22Rv1 (cell line): ENCODE data around the gene ARHGEF18.

Experiments
- CTCF ChIP-seq: fragments of 450-650 bp; IDR thresholded peaks from 2 replicates; pipeline ENCODE4 v1.5.1; 2017; ENCODE audit warnings: mild to moderate bottlenecking
- ZFX ChIP-seq: fragments of 450-650 bp; IDR thresholded peaks from 2 replicates; pipeline ENCODE4 v1.6.1; 2017; ENCODE audit warnings: antibody characterized with exemption, borderline replicate concordance

- TF ChIP-seq CTCF (no peak), ZFX (no peak)
Measured at GRCh38 chr19:7397687-7398086, 49.0 kb downstream of the ARHGEF18 start.
